ENCODE measurements around the gene ANO9. TPM values are rescaled to one million over a fixed set of nuclear protein-coding genes. Genes with fewer than 3 reads are reported as not detected.

ANO9 gene
- total RNA-seq, 1 experiment from 2014 or later = 85.5 TPM

- Histone ChIP-seq H3K9me3 (peaks cover 9% of the 10 kb centered on the region), H3K4me3 (ENCODE audit: low read depth, low read length) (no peak overlapping the region), H3K36me3 (ENCODE audit: control insufficient read depth, insufficient read depth, low read length) (no peaks in the 10 kb centered on the region), H3K4me1 (peaks cover 6% of the 10 kb centered on the region; the same call in 1 of the 2 replicates), H3K27me3 (replicated peaks; ENCODE audit: control insufficient read depth, insufficient read depth, low read length) (no peaks in the 10 kb centered on the region)
- no TSS peak for BruUV-seq (replicated peaks)
- ChIA-PET POLR2A (no interaction called here), CTCF (no interaction called here)
- intact Hi-C loops (cut with micrococcal nuclease; ENCODE audit: unreplicated experiment) = no loop called here
- H3K4me1 Mint-ChIP-seq (ENCODE audit: low read depth, unreplicated experiment) = no peaks in the 10 kb centered on the region
- H3K4me3 Mint-ChIP-seq (ENCODE audit: unreplicated experiment) = no peak overlapping the region
- H3K27me3 Mint-ChIP-seq (ENCODE audit: insufficient read depth, unreplicated experiment) = no peaks in the 10 kb centered on the region
- H3K27ac Mint-ChIP-seq (ENCODE audit: unreplicated experiment) = peak overlapping the region; percentile 12
- DNase-seq = no peak
- TF ChIP-seq, protein P1, sequence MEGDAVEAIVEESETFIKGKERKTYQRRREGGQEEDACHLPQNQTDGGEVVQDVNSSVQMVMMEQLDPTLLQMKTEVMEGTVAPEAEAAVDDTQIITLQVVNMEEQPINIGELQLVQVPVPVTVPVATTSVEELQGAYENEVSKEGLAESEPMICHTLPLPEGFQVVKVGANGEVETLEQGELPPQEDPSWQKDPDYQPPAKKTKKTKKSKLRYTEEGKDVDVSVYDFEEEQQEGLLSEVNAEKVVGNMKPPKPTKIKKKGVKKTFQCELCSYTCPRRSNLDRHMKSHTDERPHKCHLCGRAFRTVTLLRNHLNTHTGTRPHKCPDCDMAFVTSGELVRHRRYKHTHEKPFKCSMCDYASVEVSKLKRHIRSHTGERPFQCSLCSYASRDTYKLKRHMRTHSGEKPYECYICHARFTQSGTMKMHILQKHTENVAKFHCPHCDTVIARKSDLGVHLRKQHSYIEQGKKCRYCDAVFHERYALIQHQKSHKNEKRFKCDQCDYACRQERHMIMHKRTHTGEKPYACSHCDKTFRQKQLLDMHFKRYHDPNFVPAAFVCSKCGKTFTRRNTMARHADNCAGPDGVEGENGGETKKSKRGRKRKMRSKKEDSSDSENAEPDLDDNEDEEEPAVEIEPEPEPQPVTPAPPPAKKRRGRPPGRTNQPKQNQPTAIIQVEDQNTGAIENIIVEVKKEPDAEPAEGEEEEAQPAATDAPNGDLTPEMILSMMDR (IDR thresholded peaks at IDR 0.05; ENCODE audit: insufficient read depth in 1 of 2, low read depth in 1 of 2, low read length in 1 of 2, severe bottlenecking in 1 of 2, unreplicated experiment in 1 of 2) = no peak
- no peaks in the 10 kb centered on the region for H3K9me3 Mint-ChIP-seq (ENCODE audit: unreplicated experiment)
- H3K36me3 Mint-ChIP-seq (ENCODE audit: insufficient read depth, unreplicated experiment) = peaks cover 22% of the 10 kb centered on the region
Measured at GRCh38 chr11:381501-382072, 60.2 kb downstream of the ANO9 start.

- ChIA-PET POLR2A (no interaction called here), CTCF (no interaction called here)
- TF ChIP-seq, protein P1 (IDR thresholded peaks at IDR 0.05; ENCODE audit: insufficient read depth in 1 of 2, low read depth in 1 of 2, low read length in 1 of 2, severe bottlenecking in 1 of 2, unreplicated experiment in 1 of 2) = no peak
- DNase-seq = no peak
- Mint-ChIP-seq H3K36me3 (ENCODE audit: insufficient read depth, unreplicated experiment) (peaks cover 22% of the 10 kb centered on the region), H3K27ac (ENCODE audit: unreplicated experiment) (no peak overlapping the region), H3K27me3 (ENCODE audit: insufficient read depth, unreplicated experiment) (no peaks in the 10 kb centered on the region), H3K4me1 (ENCODE audit: low read depth, unreplicated experiment) (no peaks in the 10 kb centered on the region), H3K4me3 (ENCODE audit: unreplicated experiment) (no peak overlapping the region), H3K9me3 (ENCODE audit: unreplicated experiment) (no peaks in the 10 kb centered on the region)
- H3K4me3 ChIP-seq (ENCODE audit: low read depth, low read length) = no peak overlapping the region
- H3K4me1 ChIP-seq = peaks cover 6% of the 10 kb centered on the region; the same call in 1 of the 2 replicates
- BruUV-seq (replicated peaks) = no TSS peak
- H3K9me3 ChIP-seq = peaks cover 4% of the 10 kb centered on the region
- intact Hi-C loops (cut with micrococcal nuclease; ENCODE audit: unreplicated experiment) = no loop called here
- H3K27me3 ChIP-seq (replicated peaks; ENCODE audit: control insufficient read depth, insufficient read depth, low read length) = no peaks in the 10 kb centered on the region
- H3K36me3 ChIP-seq (ENCODE audit: control insufficient read depth, insufficient read depth, low read length) = no peaks in the 10 kb centered on the region
Measured at GRCh38 chr11:380996-381395, 60.8 kb downstream of the ANO9 start.

- H3K27me3 Mint-ChIP-seq (ENCODE audit: insufficient read depth, unreplicated experiment) = no peaks in the 10 kb centered on the region
- Histone ChIP-seq H3K36me3 (ENCODE audit: control insufficient read depth, insufficient read depth, low read length) (no peaks in the 10 kb centered on the region), H3K9me3 (no peaks in the 10 kb centered on the region), H3K27me3 (replicated peaks; ENCODE audit: control insufficient read depth, insufficient read depth, low read length) (no peaks in the 10 kb centered on the region), H3K4me1 (peaks cover 6% of the 10 kb centered on the region; the same call in 1 of the 2 replicates), H3K4me3 (ENCODE audit: low read depth, low read length) (no peak overlapping the region)
- peaks cover 22% of the 10 kb centered on the region for H3K36me3 Mint-ChIP-seq (ENCODE audit: insufficient read depth, unreplicated experiment)
- TF ChIP-seq, protein P1 (IDR thresholded peaks at IDR 0.05; ENCODE audit: insufficient read depth in 1 of 2, low read depth in 1 of 2, low read length in 1 of 2, severe bottlenecking in 1 of 2, unreplicated experiment in 1 of 2) = no peak
- H3K27ac Mint-ChIP-seq (ENCODE audit: unreplicated experiment) = no peak overlapping the region
- no TSS peak for BruUV-seq (replicated peaks)
- no peak overlapping the region for H3K4me3 Mint-ChIP-seq (ENCODE audit: unreplicated experiment)
- DNase-seq = no peak
- POLR2A ChIA-PET = no interaction called here
- intact Hi-C loops (cut with micrococcal nuclease; ENCODE audit: unreplicated experiment) = no loop called here
- H3K4me1 Mint-ChIP-seq (ENCODE audit: low read depth, unreplicated experiment) = no peaks in the 10 kb centered on the region
- H3K9me3 Mint-ChIP-seq (ENCODE audit: unreplicated experiment) = no peaks in the 10 kb centered on the region
- CTCF ChIA-PET = no interaction called here
Measured at GRCh38 chr11:380491-380890, 61.3 kb downstream of the ANO9 start.
